Uterus (tissue), 2 donors: ENCODE data around the gene CMTM8.

ENCODE experiments used
- POLR2A ChIP-seq, 2 donors: fragments of 450-650 bp; IDR thresholded peaks; one replicate each; pipeline ENCODE4 v1.6.1; 2016; ENCODE audit warnings: antibody characterized with exemption in 2 of 2, mild to moderate bottlenecking in 1 of 2, moderate library complexity in 1 of 2
- TF ChIP-seq, protein P1 (sequence below), 4 experiments: fragments of 200-600 bp in 2 of 4; fragments of 450-650 bp in 2 of 4; sonication (generic) in 2 of 4; IDR thresholded peaks; one replicate each; pipeline ENCODE4 v1.5.1; 2016 to 2019; ENCODE audit warnings: antibody characterized with exemption in 4 of 4, mild to moderate bottlenecking in 2 of 4, moderate library complexity in 1 of 4

DNA sequence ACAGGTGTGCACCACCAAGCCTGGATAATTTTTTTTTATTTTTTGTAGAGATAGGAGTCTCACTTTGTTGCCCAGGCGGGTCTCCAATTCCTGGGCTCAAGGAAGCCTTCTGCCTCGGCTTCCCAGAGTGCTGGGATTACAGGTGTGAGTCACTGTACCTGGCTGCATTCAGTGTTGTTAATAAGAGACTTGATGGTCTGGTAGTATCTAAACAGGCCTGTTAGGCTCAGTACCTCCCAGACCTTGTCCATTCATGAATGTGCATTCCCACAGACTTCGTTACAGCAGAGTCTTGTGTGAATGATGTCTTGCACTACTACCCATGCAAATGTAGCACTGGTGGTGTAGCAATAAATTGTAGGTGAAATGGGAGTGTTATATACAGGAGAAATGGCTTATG, 17.7 kb downstream of the CMTM8 start:
- no peak for TF ChIP-seq POLR2A (IDR thresholded peaks at IDR 0.05)
- TF ChIP-seq, protein P1, sequence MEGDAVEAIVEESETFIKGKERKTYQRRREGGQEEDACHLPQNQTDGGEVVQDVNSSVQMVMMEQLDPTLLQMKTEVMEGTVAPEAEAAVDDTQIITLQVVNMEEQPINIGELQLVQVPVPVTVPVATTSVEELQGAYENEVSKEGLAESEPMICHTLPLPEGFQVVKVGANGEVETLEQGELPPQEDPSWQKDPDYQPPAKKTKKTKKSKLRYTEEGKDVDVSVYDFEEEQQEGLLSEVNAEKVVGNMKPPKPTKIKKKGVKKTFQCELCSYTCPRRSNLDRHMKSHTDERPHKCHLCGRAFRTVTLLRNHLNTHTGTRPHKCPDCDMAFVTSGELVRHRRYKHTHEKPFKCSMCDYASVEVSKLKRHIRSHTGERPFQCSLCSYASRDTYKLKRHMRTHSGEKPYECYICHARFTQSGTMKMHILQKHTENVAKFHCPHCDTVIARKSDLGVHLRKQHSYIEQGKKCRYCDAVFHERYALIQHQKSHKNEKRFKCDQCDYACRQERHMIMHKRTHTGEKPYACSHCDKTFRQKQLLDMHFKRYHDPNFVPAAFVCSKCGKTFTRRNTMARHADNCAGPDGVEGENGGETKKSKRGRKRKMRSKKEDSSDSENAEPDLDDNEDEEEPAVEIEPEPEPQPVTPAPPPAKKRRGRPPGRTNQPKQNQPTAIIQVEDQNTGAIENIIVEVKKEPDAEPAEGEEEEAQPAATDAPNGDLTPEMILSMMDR (IDR thresholded peaks at IDR 0.05) = no peak
